GM12801 (cell line): Measurements from ENCODE around the gene CD3G.

Experiments
- CTCF ChIP-seq: IDR thresholded peaks from one replicate; pipeline ENCODE4 v1.5.1; 2011; ENCODE audit warnings: control low read depth; ENCODE audit not compliant: insufficient read length; ENCODE audit errors: extremely low read depth

Gene CD3G

DNA sequence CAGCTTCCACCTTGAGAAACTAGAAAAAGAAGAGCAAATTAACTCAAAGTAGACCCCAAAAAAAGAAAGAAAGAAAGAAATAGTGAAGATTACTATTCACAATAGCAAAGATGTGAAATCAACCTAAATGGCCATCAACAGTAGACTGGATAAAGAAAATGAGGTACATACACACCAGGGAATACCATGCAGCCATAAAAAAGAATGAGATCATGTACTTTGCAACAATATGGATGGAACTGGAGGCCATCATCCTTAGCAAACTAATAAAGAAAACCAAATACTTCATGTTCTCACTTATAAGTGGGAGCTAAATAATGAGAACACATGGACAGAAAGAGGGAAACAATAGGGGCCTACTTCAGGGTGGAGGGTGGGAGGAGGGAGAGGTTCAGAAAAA lies 15.4 kb upstream of the CD3G start:
- TF ChIP-seq CTCF: no peak

- TF ChIP-seq CTCF: no peak
These were observed 9.4 kb upstream of the CD3G start for GRCh38 chr11:118334745-118335144.

DNA sequence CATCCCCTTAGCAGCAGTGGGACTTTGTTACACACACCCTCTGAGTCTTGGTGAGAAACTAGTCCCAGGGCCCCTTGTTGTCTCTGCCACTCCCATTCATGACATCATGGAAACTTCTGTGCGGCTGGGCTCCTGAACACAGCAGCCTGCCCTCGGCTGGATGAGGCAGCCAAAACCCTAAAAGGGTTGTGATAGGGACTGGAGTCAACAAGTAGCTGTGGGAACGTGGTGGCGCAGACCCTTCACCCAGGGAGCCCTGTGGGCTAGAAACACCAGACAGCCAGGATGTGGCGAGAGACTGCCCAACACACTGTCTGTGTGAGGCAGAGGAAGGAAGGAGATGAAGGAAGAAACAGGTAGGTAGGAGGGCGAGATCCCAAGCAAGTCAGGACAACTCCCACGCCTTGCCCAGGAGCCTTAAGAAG lies 5.5 kb upstream of the CD3G start:
- TF ChIP-seq CTCF: no peak

GRCh38 chr11:118339281-118339961 lies 4.7 kb upstream of the CD3G start:
- TF ChIP-seq CTCF: no peak

DNA sequence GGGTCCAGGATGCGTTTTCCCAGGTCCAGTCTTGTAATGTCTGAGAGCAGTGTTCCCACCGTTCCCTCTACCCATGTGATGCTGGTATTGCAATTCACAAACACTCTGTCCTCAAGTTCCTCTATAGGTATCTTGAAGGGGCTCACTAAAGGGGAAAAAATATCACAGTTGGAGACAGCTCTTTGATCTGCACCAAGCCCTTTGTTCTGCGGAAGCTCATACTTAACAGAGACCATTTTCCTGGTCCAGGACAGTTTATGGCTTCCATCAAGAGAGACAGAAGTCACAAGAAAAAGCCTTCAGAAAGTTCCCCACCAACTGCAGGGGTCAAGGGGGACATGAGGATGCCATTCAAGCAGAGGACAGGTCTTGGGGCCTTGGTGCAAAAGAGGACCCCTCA lies 3.7 kb upstream of the CD3G start:
- no peak for TF ChIP-seq CTCF

DNA sequence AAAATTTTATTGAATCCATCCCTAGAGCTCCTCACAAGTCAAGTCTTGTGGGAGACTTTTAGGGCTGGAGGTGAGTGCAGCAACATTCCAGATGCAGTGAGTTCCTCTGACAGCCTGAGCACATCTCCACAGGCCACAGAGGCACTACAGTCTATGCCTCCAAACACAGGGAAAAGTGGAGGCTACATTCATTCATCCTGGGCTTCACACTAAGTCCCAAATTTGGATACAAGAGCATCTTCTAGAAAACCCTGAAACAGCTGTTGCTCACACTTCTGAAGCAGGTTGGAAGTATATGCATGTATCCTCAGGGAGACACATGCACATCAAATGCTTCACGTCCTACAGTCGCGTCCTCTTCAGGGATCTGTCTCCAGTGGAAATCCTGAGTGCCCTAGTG lies 2.9 kb upstream of the CD3G start:
- no peak for TF ChIP-seq CTCF

GRCh38 chr11:118341815-118342489 lies 2.2 kb upstream of the CD3G start:
- TF ChIP-seq CTCF: no peak
